ENCODE data around the gene UNC13D.
"Not testable (repeated sequence)": the region's sequence is repeated elsewhere in the genome, so short reads cannot be mapped to it uniquely, and the experiment has no call there.

The UNC13D gene

DNA sequence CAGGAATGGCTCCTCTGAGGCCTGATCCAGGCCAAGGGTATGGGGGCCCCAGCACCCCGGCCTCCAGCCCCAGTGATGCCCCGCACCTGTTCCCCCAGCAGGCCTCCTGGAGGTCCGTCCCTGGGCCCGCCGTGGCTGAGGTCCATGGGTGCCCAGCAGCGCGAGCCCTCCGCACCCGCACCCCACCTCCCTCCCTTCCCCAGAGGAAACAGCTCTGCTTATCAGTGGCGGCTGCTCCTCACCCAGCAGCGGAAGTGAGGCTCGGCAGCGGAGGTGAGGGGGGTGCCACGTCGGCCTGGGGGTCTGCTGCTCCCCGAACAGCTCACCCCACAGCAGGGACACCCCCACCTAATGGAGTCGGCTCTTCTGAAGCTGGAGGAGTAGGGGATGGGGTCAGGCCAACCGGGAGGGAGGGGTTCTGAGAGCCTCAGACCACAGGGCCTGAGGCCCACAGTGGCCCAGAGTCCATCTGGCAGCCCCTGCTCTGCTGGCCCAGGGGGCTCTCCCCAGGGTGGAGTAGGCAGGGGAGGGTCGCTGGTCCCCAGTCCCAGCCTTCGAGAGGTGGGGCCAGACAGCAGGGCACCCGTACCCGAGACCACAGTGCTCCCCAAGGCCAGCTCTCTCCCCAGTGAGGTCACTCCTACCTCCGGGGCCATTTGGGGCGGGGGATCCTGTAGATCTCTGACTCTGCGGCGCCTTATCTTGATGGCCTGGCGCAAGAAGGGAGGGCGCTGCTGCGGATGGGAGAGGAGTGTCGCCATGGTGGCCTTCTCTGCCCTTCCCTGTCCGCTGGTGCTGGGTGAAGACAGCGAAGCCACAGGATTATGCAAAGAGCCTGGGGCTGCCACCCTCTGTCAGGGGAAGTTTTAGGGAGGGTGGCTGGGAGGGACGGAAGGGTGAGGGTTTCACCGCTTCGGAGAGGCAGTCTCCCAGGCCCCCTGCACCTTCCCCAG is at the start of gene UNC13D:
TSS of gene UNC13D (minus strand) at position 828 of the 953 bp plus-strand sequence. CDS start at position 761, 67 bp downstream.
- DNase-seq (peak; percentile 72), ATAC-seq (peak; percentile 39)

DNA sequence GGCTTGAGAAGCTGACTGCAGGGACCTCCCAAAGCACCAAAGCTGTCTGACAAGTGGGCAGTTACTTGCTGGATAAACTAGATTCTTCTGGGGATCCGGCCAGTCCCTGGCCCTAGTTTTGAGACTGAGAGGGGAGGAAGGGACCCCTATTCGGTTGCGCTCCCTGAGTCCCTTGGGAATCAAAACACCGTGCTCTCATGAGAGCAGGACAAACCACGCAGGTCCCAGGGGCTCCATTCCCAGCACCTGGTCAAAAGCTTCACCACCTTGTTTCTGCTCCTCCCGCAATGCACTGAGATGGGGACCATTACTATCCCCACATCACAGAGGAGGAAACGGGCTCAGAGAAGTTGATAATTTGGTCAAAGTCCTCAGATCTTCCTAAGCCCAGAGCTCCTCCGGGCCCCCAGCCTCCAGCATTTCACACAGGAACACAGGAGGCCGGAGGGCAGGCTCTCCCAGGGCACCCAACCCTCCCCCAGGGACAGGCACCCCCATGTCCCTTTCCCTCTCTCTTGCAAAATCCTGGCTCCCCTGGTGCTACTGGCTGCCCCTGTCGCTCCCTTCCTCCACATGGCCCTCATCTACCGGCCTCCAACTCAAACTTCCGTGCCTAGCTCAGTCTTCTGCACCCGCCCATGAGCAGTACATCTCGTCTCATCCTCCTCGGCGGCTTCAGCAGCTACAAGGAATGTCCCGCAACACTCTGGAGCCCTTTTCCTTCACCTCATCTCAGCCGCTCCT is 49.3 kb upstream of the UNC13D start:
- no peak for ATAC-seq
- no peak for DNase-seq

DNA sequence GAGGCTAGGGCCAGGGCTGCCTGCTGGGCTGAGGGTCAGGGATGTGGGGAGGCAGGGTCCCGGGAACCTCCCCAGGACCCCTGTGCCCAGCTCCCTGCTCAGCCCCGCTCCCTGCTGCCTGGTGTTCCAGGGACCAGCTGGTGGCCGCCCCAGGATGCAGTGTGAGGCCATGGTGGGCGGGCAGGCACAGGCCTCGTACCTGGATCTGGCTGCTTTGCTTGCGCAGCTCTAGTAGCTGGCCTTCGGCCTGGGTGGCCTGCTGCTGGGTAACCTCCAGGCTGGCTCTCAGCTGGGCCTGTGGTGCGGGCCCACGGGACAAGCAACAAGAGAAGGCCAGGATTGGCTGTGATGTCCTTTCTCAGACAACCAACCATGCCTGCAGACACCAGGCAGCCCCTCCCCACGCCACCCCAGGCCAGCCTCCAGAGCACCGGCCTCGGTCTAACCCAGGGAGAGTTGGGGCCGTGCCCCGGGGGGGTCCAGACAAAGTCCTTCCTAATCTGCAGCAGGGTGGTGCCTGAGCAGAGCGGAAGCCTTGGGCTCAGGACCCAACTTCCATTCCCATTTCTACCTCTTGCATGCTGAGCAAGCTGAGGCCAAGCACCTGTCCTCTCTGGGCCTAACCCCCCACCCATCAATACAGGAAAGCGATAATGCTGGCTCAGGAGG is 48.5 kb upstream of the UNC13D start:
- ATAC-seq, result no peak
- DNase-seq, result no peak

DNA sequence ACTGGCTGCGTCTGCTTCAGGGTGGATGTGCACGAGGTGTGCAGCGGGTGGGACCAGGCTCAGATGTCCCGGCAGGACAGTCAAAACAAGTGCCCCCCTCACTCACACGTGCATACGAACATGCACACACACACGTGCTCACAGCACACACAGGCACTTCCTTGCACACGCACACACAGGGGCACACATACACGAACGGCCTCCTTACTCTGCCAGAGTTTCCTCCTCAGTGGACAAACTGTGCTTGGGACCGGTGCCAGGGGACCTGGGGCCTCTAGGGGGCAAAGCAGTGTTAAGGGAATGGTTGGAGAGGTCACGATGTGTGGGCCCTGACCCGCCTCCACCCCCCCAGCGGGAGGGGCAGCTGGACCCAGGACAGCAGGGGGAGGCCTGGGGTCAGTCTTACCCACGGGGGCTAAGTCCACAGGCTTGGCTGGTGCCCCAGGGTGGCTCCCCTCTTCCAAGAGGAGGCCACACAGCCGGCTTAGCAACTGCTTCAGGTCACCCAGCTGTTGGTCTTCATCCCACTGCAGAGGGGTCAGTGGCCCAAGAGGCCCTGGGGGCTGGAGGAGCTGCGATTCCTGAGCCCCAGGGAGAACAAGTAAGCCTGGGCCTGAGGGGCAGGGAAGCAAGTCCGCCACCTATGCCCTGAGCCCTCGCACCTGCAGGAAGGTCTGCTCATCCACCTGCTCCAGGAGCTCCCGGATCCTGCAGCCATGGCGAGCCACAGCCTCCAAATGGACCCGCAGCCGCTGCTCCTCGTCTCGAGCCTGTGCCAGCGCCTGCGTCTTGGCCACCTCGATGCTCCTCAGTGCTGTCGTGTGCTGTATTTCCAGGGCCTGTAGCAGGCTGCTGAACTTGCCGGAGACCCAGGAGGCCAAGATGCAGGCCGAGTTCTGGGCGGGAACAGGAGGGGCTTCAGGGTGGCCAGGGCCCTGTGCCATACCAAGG is 47.7 kb upstream of the UNC13D start:
- DNase-seq (no peak), ATAC-seq (no peak)

DNA sequence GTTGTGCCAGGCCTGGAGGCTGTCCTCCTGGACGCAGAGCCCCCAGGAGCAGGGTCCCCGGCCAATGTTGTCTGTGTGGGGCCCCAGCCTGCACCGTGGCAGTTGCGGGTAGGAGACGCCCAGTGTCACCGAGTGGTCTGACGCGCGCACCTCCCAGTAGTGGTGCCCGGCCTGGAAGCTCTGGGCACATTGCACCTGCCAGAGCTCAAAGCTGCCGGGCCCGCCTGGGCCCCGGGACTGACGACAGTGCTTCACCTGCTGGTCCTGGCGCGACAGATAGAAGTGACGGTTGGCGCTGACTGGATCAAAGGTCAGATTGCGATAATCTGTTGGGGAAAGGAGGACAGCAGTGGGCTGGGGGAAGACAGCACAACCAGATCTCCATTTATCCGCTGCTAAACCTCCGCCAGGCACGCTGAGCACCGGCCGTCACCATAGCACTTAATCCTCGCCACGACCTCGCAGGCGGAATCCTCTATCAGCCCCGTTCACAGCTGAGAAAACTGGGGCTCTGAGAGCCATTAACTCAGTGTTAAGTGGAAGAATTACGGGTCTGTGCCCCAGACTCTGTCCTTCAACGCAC is 46.9 kb upstream of the UNC13D start:
- DNase-seq (no peak), ATAC-seq (no peak)

DNA sequence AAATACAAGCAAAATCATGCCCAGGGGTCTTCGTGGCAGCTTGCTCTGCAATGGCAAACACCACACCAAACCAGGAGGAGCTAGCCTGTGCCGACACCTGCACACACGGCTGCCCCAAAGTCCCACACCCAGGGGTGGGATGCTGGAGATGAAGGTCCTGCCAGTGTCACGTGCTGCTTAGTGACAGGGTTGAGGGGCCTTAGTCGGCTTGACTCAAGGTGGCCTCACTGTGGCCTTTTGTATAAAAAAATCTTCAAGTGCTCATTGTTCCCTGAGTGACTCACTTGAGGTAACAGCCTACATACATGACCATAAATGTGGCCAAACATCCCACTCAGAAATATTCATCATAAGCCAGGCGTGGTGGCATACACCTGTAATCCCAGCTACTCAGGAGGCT is 45.2 kb upstream of the UNC13D start:
- DNase-seq (no peak), ATAC-seq (peak; percentile 82)

DNA sequence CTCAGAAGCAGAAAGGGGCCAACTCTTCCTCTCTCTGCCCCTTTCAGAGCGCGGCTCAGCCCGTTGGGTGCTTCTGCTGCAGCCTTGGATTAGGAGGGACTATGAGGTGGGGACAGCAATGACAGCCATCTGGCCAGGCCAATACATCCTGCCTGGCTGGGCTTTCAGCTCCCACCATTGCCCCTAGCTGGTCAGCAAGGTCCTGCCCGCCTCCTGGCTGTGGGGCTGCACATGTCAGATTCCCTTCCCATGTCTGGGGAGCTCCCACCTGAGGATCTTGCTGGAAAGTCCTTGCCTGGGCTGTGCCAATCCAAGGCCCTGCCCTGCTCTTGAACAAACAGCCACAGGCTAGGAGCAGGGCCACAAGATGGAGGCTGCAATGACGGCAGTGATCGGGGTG is 44.3 kb upstream of the UNC13D start:
- no peak for DNase-seq
- no peak for ATAC-seq

DNA sequence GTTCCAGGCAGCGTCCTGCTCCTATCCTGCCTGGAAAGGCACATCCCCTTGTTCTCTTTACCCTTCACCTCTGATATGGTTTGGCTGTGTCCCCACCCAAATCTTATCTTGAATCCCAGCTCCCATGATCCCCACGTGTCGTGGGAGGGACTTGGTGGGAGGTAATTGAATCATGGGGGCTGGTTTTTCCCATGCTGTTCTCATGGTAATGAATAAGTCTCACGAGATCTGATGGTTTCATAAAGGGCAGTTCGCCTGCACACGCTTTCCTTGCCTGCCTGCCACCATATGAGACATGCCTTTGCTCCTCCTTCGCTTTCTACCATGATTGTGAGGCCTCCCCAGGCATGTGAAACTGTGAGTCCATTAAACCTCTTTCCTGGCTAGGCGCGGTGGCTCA is 41.7 kb upstream of the UNC13D start:
- ATAC-seq, result not testable (repeated sequence)

DNA sequence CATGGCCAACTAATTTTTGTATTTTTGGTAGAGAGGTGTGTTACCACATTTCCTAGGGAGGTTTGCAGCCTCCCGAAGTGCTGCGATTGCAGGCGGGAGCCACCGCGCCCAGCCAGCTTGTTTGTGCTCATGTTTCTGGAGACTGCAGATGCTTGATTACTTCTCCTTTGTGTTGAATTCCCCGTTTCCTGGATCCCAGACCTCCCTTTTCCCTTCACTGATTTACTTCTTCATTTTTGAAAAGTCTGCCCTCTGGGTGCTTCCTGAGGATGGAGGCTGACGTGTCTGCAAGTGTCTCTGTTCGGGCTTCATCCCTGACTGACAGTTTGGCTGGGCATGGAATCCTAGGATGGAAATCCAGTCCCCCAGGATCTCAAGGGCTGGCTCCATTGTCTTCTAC is 41.2 kb upstream of the UNC13D start:
- no peak for ATAC-seq
- DNase-seq, result no peak

More for the DNA sequence above, 41.7 kb upstream of the UNC13D start:
- DNase-seq, result not testable (repeated sequence)

DNA sequence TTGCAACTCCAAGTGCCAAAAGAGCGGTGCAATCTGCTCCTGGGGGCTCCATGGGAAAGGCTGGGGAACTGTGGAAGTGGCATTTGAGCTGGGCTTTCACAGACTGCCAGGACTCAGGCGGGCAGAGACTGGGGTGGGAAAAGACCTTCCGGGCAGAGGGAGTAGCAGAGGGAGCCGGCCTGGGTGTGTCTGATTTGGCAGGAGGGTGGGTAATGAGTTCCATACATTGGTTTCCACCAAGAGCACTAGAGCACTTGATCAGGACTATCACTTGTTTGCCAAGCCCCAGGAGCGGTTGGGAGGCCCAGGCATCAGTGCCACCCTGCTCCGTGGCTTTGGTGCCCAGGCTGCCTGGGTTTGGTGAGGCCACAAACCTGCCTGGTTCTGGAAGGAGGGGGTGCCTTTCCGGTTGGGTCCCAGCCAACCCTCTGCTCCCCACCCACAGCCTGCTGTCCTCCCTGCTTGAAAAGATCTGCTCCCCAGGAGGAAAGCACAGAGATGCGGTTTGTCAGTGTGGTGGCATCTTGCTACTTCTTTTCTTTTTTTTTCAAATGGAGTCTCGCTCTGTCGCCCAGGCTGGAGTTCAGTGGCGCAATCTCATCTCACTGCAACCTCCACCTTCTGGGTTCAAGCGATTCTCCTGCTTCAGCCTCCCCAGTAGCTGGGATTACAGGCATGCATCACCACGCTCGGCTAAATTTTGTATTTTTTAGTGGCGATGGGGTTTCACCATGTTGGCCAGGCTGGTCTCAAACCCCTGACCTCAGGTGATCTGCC is 37.7 kb upstream of the UNC13D start:
- no peak for ATAC-seq

DNA sequence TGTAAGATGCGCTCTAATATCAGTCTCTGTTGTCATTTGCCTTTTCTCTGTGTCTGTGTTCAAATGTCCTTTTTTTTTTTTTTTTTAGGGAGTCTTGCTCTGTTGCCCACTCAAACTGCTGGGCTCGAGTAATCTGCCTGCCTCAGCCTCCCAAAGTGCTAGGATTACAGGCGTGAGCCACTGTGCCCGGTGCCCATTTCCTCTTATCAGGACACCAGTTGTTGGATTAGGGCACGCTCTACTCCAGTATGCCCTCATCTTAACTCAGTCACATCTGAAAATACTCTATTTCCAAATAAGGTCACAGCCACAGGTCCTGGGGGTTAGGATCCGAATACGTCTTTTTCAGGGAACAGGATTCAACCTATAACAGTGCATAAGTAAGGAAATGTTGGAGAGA is 36.1 kb upstream of the UNC13D start:
- no peak for DNase-seq
- ATAC-seq, result no peak

More for the DNA sequence above, 37.7 kb upstream of the UNC13D start:
- DNase-seq, result no peak

DNA sequence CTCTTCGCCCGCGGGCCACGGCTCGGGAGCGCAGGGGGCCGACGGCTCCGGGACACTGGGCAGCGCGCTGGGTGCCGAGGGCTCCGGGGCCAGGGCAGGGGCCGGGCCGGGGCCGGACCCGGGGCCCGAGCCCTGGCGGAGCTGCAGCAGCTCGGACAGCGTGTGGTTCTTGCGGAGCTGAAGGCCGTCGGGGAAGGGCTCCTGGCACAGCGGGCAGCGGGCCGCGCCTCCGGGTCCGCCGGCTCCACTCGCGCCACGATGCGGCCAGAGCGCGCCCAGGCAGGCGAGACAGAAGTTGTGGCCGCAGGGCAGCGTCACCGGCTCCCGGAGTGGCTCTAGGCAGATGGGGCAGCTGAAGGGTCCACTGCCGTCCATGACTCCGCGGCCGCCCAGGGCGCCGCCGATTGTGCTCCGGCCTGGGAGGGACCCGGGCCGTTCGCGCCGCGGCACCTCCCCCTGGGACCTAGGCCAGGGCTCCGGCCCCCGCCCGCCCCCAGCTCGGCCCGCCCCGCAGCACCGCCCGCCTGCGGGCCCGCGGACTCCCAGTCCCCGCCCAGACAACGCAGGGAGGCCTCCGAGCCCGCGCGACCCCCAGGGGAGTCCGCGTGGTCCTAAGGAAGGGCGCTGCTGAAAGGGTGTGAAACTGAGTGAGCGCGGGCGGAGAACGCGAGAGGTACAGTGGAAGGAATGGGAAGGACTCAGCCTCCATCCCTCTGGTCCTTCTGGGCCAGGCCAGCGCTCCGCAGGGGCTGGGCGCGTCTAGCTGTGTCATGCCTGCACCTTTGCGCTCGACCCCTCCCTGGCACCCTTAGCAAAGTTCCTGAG is 34.2 kb upstream of the UNC13D start, which contains the start of gene TRIM47:
TSS of gene TRIM47 (minus strand) at position 408 of the 825 bp plus-strand sequence. CDS start at position 375, 33 bp downstream.
- peak; percentile 31 for DNase-seq

DNA sequence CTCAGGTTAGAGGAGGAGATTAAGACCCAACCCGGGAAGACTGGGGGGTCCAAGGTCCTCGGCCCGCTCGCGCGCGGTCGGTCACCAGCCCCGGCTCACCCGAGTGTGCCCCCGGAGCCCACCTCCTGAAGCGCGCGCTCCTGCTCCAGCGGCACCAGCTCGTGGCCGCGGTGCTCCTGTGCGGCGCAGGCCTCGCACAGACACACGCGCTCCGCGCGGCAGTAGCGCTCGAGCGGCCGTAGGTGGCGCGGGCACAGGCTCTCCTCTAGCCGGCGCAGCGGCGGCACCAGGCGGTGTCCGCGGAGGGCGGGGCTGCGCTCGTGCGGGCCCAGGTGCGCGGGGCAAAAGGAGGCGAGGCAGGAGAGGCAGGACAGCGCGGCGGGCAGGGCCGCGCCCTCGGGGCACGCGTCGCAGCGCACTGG is 33.6 kb upstream of the UNC13D start:
- ATAC-seq (peak; percentile 78), DNase-seq (peak; percentile 75)

More for the DNA sequence above, 34.2 kb upstream of the UNC13D start, which contains the start of gene TRIM47:
- peak; percentile 3 for ATAC-seq

DNA sequence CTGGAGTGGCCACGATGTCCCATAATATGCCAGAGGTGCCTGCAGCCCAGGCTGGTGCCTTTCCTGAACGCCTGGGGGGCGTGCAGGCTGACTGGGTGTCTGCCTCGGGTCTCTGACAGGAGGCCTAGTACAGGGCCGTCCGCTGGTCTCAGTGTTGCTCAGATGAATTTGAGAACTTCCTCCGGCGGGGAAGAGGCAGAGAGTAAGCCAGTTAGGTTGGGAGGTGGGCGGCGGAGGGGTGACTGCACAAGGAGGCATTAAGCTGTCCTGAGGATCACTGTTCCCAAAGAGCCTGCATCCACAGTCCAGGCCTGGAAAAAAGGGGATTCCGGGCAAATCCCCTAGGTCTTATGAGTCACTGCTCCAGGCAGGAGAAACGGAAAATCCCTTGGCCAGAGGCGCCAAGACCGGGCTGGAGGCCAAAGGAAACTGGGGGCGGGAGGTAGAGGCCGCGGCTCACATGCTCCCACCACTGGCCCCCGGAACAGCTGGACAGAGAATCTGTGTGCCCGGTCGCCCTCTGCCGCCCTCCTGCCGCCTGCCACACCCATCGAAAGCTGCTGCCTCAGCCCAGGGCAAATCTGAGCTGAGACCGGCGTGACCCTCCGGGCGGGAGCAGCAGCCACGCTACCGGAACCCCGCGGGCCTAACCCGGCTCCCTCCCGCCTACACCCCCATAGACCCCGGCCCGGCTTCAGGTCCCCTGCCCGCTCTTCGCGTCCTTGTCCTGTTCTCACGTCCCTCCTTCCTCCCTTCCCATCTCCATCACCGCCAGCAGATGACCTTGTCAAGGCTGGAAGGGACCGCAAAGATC is 32.9 kb upstream of the UNC13D start:
- DNase-seq (peak; percentile 48), ATAC-seq (peak; percentile 12)

DNA sequence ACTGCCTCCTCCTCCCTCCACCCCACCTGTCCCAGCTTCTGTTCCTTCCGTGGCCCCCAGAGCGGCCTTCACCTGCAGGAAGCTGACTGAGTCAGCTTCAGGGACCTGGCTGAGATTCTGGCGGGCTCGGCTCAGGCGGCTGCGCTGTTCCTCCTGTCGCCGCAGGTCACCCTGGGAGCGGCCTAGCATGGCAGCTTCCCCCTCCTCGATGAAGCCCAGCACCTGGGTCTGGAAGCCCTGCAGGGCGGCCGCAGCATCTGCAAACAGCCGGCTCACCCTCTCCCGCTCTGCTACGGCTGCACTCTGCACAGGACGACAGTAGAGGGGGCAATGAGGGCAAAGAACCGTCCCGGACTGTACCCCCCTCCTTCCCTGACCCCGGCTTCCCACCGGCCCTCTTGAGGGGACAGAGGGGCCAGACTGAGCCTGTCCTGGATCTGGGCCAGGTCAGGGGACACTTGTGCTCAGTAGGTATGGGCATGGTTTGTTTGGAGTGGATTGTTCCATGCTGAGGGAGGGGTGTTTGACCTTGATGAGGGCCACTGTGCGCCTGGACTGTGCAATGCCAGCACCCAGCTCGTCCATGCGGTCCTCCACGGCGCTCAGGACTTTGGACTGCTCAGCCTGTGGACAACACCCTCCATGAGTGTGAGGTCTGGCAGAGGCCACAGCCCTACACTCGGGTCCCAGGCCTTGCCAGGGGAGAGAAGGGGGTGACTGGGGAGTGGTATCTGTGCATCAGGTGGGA is 32.2 kb upstream of the UNC13D start:
- DNase-seq, result peak; percentile 72

DNA sequence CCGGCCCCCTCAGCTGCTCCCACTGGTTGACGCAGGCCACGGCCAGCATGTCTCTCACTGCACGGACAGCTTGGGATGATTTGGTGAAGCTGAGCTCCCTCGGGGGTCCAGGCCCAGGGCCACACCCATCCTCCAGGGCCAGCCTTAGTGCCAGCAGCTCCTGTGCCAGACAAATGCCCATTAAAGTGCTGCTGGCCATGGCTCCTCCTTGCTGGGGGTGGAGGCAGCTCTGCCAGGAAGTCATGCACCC is 31.7 kb upstream of the UNC13D start:
- ATAC-seq (no peak), DNase-seq (no peak)

More for the DNA sequence above, 32.2 kb upstream of the UNC13D start:
- peak; percentile 55 for ATAC-seq

DNA sequence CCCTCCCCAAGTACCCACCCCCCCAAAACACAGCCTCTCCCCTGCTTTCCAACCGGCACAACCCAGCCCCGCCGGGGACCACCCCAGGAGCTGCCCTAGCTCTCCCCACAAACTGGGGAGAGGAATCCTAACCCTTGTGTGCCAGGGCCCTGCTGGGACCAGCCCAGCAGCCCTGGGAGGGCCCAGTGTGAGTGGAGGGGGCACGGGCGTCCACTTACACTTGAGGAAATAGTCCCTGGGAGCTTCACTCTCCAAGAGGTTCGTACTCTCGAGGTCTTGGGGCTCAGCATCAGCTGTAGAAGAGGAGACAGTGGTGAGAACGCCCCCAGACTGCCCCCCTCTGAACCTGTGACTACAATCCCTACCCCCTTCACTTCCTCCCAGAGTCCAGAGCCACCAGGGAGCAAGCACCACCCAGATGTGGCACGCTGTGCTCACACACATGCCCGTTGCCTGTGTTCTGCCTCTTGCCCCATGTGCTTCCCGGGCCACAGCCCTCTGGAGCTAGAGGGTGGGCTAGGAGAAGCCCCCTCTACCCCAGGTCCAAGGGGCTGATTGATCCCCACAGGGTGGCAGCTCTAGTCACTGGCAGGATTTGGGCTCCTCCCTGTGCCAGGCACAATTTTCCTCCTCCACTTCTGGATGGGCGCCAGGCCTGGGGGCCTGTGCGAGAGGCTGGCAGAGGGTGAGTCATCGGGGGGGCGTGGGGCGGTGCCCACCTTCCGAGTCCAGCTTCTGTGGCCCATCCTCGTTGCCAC is 31.2 kb upstream of the UNC13D start:
- no peak for ATAC-seq
- DNase-seq, result peak; percentile 29
